ENCODE data around the gene OBP2B.
"Not testable (repeated sequence)": the region's sequence is repeated elsewhere in the genome, so short reads cannot be mapped to it uniquely, and the experiment has no call there.

Gene OBP2B

GRCh38 chr9:133224762-133225161 lies 15.7 kb upstream of the OBP2B start:
- Histone ChIP-seq H3K9me3 (no peaks in the 10 kb centered on the region), H3K4me3 (no peak overlapping the region), H3K27ac (no peak overlapping the region), H3K27me3 (peaks cover 0 to 51% of the 10 kb centered on the region in 2 donors), H3K4me1 (no peaks in the 10 kb centered on the region), H3K36me3 (no peaks in the 10 kb centered on the region)
- no peak for DNase-seq
- intact Hi-C loops (cut with DNase I; ENCODE audit: low total_unique reads), result no loop called here
- TF ChIP-seq CTCF (IDR thresholded peaks at IDR 0.05), result no peak

GRCh38 chr9:133223159-133223756 lies 14.2 kb upstream of the OBP2B start:
- peaks cover 0 to 47% of the 10 kb centered on the region in 2 donors for H3K27me3 ChIP-seq
- H3K4me3 ChIP-seq; H3K9me3 ChIP-seq; H3K4me1 ChIP-seq; intact Hi-C loops (cut with DNase I; ENCODE audit: low total_unique reads); H3K36me3 ChIP-seq; H3K27ac ChIP-seq: not testable (repeated sequence)
- DNase-seq, result peak in 1 of 2 donors; percentile 39

DNA sequence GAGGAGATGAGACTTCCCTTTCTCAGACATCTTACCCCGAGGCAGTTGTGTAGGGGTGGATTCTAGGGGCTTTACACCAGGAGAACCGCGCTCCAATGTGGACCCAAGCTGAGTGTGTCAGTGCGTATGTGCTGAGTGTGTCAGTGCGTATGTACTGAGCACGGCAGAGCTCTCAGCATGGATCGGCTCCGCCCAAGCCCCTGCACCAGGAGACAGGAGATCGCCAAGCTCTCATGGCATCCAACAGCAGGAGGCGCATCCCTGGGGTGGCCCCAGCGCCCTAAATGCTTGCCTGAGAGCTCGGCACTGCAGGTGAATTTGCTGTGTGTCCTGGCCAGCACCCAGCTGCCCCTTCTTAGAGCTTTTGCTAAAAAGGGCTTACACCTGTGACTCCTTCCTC lies 12.9 kb upstream of the OBP2B start:
- H3K4me1 ChIP-seq; H3K4me3 ChIP-seq; H3K9me3 ChIP-seq; H3K36me3 ChIP-seq; H3K27ac ChIP-seq; intact Hi-C loops (cut with DNase I; ENCODE audit: low total_unique reads): not testable (repeated sequence)
- H3K27me3 ChIP-seq, result peaks cover 0 to 36% of the 10 kb centered on the region in 2 donors
- peak in 1 of 2 donors; percentile 24 for DNase-seq

DNA sequence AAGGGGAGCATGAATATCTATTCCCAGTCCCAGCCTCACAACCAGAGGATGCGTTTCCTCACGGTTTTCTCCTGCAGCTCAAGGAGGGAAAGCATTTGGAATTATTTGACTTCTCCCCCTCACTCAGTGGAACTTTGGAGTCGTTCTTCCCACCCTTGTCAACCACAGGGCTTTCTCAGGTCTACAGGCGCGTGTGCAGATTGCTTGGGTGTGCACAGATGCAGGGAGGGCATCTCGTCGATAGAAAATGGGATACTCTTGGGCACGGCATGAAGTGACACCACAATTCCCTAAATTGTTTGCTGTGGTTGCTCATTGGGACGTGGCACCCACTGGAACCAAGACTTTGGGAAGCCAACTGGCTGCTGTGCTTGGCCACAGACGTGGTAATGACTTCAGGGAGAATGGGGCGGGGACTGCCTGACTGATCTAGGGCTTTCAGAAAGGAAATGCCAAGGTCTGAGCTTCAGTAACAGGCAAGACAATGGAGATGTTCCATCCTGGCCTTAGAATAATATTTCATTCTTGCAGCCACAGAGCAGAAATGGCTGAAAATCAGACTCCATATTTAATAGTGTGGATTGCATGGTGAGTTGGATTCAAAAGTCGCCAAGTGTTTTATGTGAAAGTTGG lies 12.2 kb upstream of the OBP2B start:
- DNase-seq, result peak in 1 of 2 donors; percentile 20
- Histone ChIP-seq H3K9me3 (no peaks in the 10 kb centered on the region), H3K4me3 (no peak overlapping the region)

GRCh38 chr9:133218049-133218975 lies 9.3 kb upstream of the OBP2B start:
- H3K4me3 ChIP-seq; H3K9me3 ChIP-seq; intact Hi-C loops (cut with DNase I; ENCODE audit: low total_unique reads); H3K4me1 ChIP-seq; H3K36me3 ChIP-seq; H3K27ac ChIP-seq; H3K27me3 ChIP-seq: not testable (repeated sequence)
- DNase-seq, result peak in 1 of 2 donors; percentile 10

More for the DNA sequence above, 12.2 kb upstream of the OBP2B start:
- intact Hi-C loops (cut with DNase I; ENCODE audit: low total_unique reads), result no loop called here
- Histone ChIP-seq H3K27me3 (peaks cover 0 to 29% of the 10 kb centered on the region in 2 donors), H3K4me1 (no peaks in the 10 kb centered on the region), H3K36me3 (no peaks in the 10 kb centered on the region), H3K27ac (no peak overlapping the region)
- no peak for TF ChIP-seq CTCF (IDR thresholded peaks at IDR 0.05)

DNA sequence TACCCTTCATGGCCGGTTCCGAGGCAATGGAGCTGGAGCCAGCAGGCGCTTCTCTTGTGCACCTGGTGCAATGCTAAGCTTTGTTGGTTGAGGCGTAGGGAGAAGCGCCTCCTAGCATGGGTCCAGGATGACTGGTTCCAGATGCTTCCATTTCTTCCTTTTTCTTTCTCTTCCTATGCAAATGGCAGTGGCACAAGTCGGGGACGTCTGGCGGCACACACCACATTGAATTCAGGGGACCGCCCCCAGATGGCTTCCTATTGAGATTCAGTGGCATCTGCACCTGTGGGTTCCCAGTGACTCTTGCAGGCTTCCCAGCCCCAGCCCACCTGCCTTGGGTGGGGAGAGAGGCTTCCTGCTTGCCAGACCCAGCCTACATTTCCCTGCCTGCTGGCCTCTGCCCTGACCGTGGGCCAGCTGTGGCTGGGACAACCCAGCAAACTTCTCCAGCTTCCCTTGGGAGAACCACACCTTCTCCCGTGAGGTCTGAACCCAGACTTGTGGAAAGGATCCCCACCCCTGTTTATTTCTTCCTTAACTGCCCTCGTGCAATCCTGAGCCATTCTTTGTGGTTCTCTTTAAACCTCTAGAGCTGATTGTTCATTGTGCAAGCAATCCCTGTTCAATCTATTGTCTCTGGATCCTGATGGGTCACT lies 8.4 kb upstream of the OBP2B start:
- H3K4me3 ChIP-seq; H3K27ac ChIP-seq; H3K36me3 ChIP-seq; intact Hi-C loops (cut with DNase I; ENCODE audit: low total_unique reads); H3K27me3 ChIP-seq; H3K4me1 ChIP-seq; H3K9me3 ChIP-seq: not testable (repeated sequence)
- DNase-seq, result peak in 1 of 2 donors; percentile 53

GRCh38 chr9:133214276-133214675 lies 5.2 kb upstream of the OBP2B start:
- DNase-seq, result not testable (repeated sequence)

More at GRCh38 chr9:133214276-133214675, 5.2 kb upstream of the OBP2B start:
- H3K36me3 ChIP-seq; H3K4me1 ChIP-seq; H3K4me3 ChIP-seq; H3K27ac ChIP-seq; H3K9me3 ChIP-seq; intact Hi-C loops (cut with DNase I; ENCODE audit: low total_unique reads): not testable (repeated sequence)
- H3K27me3 ChIP-seq, result peaks cover 0 to 17% of the 10 kb centered on the region in 2 donors

Data from tibial artery (tissue), 4 donors.